ENCODE data around the gene KIAA1958. TPM values are rescaled to one million over a fixed set of nuclear protein-coding genes. Genes with fewer than 3 reads are reported as not detected.
"Not testable (repeated sequence)": the region's sequence is repeated elsewhere in the genome, so short reads cannot be mapped to it uniquely, and the experiment has no call there.

Gene KIAA1958
- total RNA-seq, 1 experiment from 2014 or later = 5.8 TPM

DNA sequence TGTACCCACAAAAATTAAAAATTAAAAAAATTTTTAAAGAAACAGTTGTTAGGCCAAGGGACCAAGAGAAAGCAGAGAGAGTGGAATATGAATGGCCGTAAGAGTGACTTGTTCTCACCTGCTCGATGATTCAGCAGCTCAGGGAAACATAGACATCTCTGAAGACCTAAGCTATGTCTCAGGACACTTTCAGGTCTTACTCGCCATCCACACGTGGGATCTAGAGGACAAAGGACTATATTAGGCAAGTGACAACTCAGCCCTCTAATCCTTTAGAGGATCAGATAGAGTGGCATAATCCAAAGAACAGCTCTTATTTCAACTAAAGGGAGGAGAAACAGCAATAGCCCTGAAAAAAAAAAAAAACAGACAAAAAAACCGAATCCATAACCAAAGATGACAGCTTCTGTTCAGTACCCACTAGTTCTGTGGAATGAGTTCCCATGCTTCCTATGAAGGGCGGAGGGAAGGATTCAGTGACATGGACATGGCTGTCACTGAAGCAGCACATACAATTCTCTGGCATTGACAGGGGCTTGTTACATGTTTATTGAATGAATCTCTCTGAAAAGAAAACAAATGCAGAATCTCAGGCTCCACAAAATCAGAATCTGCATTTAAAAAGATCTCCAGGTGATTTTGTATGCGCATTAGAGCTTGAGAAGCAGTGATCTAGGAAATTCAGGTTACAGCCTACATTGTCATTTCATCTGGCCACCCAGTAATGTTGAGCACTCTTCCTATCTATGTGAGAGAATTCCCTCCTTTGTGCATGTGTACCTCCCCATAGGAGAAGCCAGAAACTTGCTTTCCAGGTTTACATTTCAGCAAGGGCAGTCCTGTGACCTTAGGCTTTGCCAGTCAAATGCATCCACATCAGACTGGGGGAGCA lies 96.0 kb downstream of the KIAA1958 start:
- BruUV-seq (replicated peaks) = no TSS peak
- Mint-ChIP-seq H3K36me3 (ENCODE audit: insufficient read depth, unreplicated experiment) (no peaks in the 10 kb centered on the region), H3K4me3 (ENCODE audit: unreplicated experiment) (no peak overlapping the region), H3K4me1 (ENCODE audit: insufficient read depth, unreplicated experiment) (no peaks in the 10 kb centered on the region), H3K27ac (ENCODE audit: low read depth, unreplicated experiment) (no peak overlapping the region), H3K9me3 (ENCODE audit: unreplicated experiment) (no peaks in the 10 kb centered on the region), H3K27me3 (ENCODE audit: insufficient read depth, unreplicated experiment) (no peaks in the 10 kb centered on the region)
- intact Hi-C loops (cut with micrococcal nuclease) = no loop called here
- ChIA-PET POLR2A (no interaction called here), CTCF (interaction anchor here (0.8 kb wide), 1 partner anchor 12 kb away, joined by 3 read pairs; no protein-coding TSS in a partner anchor)
- TF ChIP-seq, protein P1, sequence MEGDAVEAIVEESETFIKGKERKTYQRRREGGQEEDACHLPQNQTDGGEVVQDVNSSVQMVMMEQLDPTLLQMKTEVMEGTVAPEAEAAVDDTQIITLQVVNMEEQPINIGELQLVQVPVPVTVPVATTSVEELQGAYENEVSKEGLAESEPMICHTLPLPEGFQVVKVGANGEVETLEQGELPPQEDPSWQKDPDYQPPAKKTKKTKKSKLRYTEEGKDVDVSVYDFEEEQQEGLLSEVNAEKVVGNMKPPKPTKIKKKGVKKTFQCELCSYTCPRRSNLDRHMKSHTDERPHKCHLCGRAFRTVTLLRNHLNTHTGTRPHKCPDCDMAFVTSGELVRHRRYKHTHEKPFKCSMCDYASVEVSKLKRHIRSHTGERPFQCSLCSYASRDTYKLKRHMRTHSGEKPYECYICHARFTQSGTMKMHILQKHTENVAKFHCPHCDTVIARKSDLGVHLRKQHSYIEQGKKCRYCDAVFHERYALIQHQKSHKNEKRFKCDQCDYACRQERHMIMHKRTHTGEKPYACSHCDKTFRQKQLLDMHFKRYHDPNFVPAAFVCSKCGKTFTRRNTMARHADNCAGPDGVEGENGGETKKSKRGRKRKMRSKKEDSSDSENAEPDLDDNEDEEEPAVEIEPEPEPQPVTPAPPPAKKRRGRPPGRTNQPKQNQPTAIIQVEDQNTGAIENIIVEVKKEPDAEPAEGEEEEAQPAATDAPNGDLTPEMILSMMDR (IDR thresholded peaks at IDR 0.05; ENCODE audit: unreplicated experiment) = no peak
- DNase-seq (ENCODE audit: unreplicated experiment) = peak; percentile 3

DNA sequence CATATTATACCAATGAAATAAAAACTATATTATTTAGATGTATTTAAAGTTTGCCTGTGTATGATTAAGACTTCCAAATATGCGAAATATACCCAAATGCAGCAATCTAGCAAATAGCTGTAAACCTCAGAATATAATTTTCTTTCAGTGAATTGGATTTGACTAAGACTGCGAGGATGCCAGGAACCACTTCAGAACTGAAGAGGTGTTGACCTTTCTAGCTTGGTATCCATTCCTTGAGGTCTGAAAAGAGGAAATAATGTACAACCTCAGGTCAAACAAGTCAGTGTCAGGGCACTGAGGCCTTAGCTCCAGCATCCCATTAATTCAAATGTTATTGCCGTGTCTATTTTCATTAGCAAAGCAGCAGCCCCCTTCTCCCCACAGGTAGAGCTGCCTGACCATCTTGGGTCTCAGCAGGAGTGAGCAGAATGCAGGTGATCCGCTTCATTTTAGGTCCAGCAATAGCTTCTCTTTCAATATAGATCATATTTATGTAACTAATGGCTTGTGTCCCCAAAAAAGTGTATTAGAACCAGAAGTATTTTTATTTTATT lies 100.0 kb downstream of the KIAA1958 start:
- H3K27ac Mint-ChIP-seq (ENCODE audit: low read depth, unreplicated experiment) = no peak overlapping the region
- H3K36me3 Mint-ChIP-seq (ENCODE audit: insufficient read depth, unreplicated experiment) = no peaks in the 10 kb centered on the region
- no peaks in the 10 kb centered on the region for H3K4me1 Mint-ChIP-seq (ENCODE audit: insufficient read depth, unreplicated experiment)
- CTCF ChIA-PET = interaction anchor here (0.9 kb wide), 1 partner anchor 473 kb away, joined by 3 read pairs; no protein-coding TSS in a partner anchor
- TF ChIP-seq, protein P1 (IDR thresholded peaks at IDR 0.05; ENCODE audit: unreplicated experiment) = no peak
- H3K27me3 Mint-ChIP-seq (ENCODE audit: insufficient read depth, unreplicated experiment) = no peaks in the 10 kb centered on the region
- BruUV-seq (replicated peaks) = no TSS peak
- H3K9me3 Mint-ChIP-seq (ENCODE audit: unreplicated experiment) = no peaks in the 10 kb centered on the region
- H3K4me3 Mint-ChIP-seq (ENCODE audit: unreplicated experiment) = no peak overlapping the region
- DNase-seq (ENCODE audit: unreplicated experiment) = no peak
- intact Hi-C loops (cut with micrococcal nuclease) = no loop called here
- POLR2A ChIA-PET = interaction anchor here (0.6 to 1.4 kb wide), 3 partner anchors 15 to 92 kb away, joined by 3 to 5 read pairs (median 5); no protein-coding TSS in a partner anchor

DNA sequence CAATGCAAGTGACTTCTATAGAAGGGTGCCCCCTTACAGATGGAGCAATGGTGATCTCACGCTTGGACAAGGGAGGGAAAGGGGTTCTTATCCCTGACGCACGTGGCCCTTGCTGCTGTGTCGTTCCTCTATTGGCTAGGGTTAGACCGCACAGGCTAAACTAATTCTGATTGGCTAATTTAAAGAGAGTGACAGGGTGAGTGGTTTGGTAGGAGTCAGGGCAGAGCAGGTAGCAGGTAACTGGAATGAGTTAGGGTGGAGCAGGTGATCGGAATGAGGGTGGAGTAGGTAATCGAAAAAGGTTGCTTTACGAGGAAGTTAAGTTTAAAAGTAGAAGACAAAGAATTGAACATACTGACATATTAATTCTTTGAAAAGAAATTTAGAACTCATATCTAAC lies 105.2 kb downstream of the KIAA1958 start:
- H3K9me3 Mint-ChIP-seq (ENCODE audit: unreplicated experiment); POLR2A ChIA-PET; DNase-seq (ENCODE audit: unreplicated experiment); intact Hi-C loops (cut with micrococcal nuclease); H3K4me1 Mint-ChIP-seq (ENCODE audit: insufficient read depth, unreplicated experiment); H3K27me3 Mint-ChIP-seq (ENCODE audit: insufficient read depth, unreplicated experiment); H3K36me3 Mint-ChIP-seq (ENCODE audit: insufficient read depth, unreplicated experiment); BruUV-seq (replicated peaks); H3K4me3 Mint-ChIP-seq (ENCODE audit: unreplicated experiment); H3K27ac Mint-ChIP-seq (ENCODE audit: low read depth, unreplicated experiment): not testable (repeated sequence)
- CTCF ChIA-PET = interaction anchor here (0.7 to 1.2 kb wide), 2 partner anchors 8 to 33 kb away, joined by 4 to 5 read pairs; no protein-coding TSS in a partner anchor

DNA sequence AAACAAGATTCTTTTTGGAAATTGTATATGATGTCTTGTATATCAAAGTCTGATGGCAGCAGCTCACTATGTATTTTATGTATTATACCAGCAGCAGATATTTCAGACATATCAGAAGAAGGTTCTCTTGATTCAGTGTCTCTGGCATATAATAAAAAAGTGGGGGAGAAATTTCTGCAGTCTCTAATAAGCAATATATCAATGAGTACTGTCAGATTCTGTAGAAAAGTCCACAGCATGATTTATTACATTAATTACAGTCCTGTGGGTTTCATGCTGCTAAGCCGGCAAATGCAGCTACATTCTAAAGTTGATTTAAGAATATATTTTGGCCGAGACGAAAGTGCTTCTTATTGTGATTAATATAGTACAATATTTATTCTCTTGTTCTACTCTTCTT lies 113.1 kb downstream of the KIAA1958 start:
- CTCF ChIA-PET = interaction anchor here (0.8 to 2.0 kb wide), 4 partner anchors 9 to 220 kb away, joined by 3 to 5 read pairs (median 4); no protein-coding TSS in a partner anchor
- intact Hi-C loops (cut with micrococcal nuclease) = no loop called here
- no TSS peak for BruUV-seq (replicated peaks)

More for the DNA sequence above, 113.1 kb downstream of the KIAA1958 start:
- Mint-ChIP-seq H3K36me3 (ENCODE audit: insufficient read depth, unreplicated experiment) (no peaks in the 10 kb centered on the region), H3K4me3 (ENCODE audit: unreplicated experiment) (no peak overlapping the region), H3K9me3 (ENCODE audit: unreplicated experiment) (no peaks in the 10 kb centered on the region), H3K27me3 (ENCODE audit: insufficient read depth, unreplicated experiment) (no peaks in the 10 kb centered on the region), H3K27ac (ENCODE audit: low read depth, unreplicated experiment) (no peak overlapping the region), H3K4me1 (ENCODE audit: insufficient read depth, unreplicated experiment) (peaks cover 13% of the 10 kb centered on the region)
- DNase-seq (ENCODE audit: unreplicated experiment) = no peak
- POLR2A ChIA-PET = interaction anchor here (0.7 kb wide), 1 partner anchor 279 kb away, joined by 4 read pairs; no protein-coding TSS in a partner anchor
- TF ChIP-seq, protein P1 (IDR thresholded peaks at IDR 0.05; ENCODE audit: unreplicated experiment) = no peak

Data from MCF 10A (cell line).